ENCODE data around the gene FGD2.

The FGD2 gene

DNA sequence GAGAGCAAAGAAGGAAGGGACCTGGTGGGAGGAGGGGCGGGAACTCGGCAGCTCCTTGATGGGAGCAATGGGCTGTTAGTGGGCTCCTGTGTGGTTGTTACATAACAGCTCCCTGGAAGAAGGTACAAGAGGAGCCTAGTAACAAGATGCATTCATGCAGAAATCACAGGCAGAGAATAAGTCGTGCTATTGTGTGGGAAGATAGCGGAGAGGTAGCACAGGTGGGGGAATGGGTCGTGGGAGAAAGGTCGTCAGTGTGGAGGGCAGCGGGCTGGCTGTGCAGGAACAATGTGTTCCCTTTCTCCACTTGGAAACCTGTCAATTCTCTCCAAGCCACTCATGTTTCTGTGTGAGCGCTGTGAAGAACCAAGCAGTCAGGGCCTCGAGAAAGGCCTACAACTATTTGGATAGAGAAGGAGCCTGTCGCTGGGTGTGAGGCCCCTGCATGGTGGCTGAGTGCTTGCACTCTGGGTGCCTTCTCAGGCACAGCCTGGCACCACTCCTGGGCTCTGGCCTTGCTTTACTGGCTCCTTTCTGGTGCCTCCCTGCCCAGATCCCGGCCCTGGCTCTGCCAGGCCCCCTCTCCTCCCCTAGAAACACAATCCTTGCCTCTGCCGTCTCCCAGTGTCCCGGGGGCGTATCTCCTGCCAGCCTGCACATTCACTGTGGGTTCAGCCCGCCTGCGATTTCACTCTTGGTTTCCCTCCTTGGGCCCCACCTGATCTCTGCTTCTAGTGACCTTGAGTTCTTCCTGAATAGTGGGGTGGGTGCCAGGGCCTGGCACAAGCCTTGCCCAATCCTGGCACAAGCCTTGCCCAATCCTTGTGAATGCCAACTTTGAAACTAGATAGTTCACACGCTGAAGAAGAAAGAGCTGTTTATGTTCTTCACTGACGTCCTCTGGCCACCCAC is 7.4 kb upstream of the FGD2 start:
- DNase-seq = no peak

DNA sequence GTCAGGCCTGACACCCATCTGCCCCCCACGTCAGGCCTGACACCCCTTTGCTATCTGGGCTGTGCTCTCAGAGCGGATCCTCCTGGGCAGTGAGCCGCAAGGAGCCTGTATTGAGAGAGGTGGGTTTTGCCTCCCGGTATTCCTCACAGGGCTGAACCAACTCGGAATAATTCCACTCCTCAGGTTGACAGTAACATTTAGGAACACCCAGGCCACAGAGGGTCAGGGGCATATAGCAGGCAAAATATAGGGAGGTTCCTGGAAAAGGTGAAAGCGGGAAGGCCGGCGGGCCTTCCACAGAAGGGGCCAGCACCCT is 6.8 kb upstream of the FGD2 start:
- DNase-seq = no peak

DNA sequence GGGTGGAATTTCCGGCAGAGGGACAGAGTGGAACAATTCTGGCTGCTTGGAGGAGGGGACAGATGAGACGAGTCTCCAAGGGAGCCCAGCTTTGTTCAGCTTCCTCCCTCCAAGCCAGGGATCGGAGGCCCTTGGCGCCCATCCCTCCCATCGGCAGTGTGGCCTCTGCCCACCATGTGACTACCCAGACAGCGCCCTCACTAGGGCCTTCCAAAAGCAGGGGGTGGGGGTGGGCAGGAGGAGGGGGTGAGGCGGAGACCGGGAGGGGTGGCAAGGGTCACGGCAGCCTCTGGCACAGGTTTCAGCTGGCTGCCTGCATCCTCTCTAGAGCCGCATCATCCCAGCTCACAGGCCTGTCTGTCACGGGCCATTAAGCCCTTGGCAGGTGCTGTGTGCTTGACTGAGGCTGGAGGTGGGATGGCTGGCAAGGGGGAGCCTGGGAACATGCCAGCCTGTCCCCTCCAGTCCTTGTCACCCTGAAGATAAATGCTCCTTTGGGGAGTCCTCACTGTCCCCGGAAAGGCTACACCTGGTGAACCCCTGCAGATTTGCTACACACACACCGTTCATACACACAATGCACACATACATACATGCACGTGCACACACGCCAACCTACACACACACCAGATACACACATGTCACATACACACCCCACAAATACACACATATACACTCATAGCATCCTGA is 6.2 kb upstream of the FGD2 start:
- no peak for DNase-seq

DNA sequence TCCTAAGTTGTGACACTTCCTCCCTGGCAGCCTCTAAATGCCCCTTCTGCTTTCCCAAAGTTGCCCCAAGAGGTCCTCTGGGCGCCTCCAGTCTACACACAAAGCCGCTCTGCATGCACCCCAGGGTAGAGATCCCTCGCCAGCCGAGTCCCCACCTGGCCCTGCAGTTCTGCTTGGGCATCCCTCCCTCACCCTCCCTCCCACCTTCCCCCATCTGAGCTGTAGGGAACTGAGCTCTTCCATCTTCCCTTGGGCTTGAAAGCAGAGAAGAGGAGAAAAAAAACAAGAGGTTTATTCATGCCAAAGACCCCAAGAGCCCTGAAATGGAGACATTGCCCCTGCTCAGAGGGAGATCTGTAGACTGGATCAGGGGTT is 5.7 kb upstream of the FGD2 start:
- DNase-seq = no peak

DNA sequence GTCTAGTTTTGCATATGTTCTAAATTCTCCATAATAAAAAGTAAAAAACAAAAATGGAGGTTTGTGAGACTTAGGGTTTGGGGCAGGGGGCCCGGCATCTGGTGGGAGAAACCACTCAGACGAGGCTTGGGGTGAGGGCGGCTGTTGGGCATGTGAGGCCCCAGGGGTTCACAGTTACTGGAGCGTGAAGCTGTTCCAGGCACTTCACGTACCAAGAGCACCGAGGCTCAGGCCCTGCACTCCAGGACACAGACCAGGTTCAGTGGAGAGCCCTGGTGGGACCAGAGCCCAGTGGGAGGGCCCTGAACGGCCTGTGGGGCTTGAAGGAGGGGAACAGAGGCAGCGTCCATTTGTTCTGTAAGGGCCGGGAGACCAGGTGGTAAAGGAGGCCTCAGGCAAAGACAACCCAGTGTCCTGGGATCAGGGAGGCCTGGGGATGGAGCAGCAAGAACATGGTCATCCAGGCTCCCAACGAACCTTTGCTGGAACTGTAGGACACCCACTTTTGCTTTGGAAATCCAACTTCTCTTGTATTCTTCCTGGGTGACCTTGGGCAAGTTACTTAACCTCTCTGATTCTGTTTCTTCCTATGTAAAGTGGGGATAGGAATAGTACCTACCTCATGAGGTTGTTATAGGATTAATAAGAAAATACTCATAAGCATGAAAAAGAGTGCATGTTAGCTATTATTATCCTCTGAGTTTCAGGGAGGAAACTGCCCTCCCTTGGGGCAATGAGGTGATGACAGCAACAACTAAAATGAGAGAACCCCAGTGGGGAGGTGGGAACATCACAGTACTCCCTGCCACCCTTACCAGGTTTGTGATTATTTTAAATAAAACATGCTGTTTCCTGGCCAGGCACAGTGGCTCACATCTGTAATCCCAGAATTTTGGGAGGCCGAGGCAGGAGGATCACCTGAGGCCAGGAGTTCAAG is 1.1 kb upstream of the FGD2 start:
- DNase-seq = no peak

DNA sequence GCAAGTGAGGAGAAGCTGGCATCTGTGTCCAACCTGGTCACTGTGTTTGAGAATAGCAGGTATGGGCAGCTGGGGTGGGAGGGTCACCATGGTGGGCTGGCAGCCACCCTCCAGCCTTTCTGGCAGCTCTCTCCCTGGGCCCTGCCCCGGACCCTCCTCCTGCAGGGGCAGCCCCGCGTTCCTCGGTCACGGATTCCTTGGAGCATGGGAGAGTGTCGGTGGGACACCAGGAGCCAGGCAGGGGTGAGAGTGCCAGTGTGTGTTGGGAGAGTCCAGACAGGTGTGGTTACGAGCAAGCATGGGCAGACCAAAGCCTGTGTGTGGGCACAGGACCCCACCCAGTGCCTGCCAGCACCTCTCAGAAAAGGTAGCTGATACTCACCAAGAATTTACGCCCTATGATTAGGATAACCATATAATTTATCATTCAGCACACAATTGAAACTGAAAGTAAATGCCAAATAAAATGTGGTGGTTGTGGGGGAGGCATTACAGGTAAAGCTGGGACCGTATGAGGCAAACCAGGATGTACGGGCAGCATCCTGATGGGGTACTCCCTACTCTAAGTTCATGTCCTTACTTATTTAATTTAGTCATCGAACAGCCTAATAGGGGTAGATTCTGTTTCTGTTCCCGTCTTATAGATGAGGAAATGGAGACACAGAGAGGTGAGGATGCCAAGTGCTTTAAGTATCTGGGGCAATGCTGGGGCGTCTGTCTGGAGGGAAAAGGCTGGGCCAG is 542 bp downstream of the FGD2 start:
- no peak for DNase-seq

DNA sequence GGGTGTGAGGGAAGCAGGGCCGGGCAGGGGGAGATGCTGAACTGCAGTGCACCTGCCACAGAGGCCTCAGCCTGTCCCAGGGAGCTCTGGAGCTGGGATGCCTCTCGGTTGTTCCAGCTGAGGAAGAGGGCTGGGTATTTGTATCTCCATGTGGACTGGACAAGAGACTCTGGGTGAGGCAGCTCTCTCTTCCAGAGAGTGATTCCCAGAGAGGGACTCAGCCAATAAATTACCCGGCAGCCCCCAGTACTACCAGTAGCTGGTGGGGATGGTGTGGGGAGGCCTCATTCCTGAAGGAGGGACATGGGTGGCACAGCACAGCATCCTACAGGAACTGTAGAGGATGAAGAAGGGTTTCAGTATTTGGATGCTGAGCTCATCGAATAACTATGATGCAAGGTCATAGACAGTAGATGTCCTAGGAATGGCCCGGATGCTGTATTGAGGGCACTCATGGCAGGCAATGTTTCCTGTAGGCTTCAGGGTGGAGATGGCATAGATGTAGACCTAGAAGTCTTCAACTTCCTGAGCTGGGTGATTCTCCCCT is 1.4 kb downstream of the FGD2 start:
- DNase-seq = peak; percentile 38

DNA sequence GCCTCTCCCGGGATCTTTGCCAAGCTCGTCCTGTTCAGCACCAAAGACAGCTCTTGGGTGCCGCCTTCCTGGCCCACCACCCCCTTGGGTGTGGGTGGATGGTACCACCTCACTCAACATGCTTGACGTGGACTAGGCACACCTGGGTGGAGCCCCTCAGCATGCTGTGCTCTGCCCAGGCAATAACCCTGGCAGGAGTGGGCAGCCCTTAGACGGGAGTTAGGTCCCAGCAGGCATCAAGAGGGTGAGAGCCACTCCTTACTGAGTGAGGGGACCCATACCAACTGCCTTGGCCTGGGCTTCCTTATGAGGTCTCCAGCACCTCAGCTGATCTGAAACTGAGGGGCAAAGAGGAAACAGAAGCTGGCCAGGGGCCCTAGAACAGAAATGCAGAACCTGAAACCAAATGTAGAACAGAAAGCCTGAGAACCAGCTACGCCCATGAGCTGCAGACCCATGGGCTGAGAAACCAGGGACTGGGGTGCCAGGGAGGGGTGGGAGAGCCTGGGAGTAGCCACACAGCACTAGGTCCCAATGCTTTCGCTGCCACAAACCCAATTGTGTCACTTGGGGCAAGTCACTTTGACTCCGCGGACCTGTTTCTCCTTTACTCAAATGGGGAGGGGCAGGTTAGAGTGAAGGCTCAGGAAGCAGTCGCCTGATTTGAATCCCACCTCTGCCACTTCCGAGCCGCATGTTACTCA is 2.0 kb downstream of the FGD2 start:
- DNase-seq = no peak

DNA sequence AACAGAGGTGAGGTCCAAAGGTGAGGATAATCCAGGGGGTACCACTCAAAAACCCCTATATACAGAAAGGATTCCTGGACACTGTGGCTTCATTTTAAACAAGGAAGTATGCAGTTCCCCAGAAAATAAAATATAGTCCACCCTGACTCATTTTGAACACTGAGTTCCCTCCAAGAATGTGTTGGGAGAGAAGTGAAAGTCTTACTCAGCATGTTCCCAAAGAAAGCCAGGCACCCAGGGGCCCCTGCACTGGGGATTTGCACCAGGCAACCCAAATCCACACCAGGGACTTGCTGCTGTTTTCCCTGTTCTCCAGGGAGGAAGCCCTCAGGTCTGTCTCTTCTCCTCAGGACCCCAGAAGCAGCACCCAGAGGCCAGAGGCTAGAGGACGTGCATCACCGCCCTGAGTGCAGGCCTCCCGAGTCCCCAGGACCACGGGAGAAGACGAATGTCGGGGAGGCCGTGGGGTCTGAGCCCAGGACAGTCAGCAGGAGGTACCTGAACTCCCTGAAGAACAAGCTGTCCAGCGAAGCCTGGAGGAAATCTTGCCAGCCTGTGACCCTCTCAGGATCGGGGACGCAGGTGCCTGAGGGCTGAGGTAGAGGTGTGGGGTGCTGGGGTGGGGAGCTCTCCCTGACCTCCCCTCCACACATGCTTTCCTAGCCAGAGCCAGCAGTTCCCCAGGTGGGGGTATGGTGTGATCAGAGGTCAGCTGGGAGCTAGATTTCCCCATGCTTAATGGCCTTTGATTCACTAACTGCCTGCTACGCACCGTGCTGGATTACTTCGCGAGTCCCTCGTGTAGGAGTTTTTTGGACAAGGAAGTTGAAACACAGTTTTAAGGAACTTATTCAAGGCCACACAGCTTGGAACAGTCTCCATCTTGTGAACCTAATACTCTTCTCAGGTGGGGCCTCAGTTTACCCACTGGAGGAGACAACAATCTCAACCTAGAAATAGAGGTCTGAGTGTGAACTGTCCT is 3.3 kb downstream of the FGD2 start:
- no peak for DNase-seq

DNA sequence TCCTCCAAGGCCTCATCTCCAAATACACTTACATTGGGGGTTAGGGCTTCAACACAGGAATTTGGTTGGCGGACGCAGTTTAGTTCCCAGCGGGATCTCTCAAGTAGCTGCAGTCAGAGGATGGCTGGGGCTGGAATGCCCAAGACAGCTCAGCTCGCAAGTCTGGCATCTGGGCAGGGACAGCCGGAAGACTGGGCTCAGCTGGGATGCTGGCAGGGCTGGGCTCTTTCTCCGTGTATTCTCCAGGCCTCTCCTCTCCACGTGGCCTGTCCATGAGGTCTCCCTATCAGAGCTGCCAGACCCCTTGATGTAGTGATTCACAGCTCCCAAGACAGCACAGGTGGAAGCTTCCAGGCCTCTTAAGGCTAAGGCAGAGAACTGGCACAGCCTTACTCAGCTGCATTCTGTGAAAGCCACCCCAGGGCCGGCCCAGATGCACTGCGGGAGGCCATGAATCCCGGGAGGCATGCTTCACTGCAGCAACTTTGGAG is 5.0 kb downstream of the FGD2 start:
- no peak for DNase-seq

DNA sequence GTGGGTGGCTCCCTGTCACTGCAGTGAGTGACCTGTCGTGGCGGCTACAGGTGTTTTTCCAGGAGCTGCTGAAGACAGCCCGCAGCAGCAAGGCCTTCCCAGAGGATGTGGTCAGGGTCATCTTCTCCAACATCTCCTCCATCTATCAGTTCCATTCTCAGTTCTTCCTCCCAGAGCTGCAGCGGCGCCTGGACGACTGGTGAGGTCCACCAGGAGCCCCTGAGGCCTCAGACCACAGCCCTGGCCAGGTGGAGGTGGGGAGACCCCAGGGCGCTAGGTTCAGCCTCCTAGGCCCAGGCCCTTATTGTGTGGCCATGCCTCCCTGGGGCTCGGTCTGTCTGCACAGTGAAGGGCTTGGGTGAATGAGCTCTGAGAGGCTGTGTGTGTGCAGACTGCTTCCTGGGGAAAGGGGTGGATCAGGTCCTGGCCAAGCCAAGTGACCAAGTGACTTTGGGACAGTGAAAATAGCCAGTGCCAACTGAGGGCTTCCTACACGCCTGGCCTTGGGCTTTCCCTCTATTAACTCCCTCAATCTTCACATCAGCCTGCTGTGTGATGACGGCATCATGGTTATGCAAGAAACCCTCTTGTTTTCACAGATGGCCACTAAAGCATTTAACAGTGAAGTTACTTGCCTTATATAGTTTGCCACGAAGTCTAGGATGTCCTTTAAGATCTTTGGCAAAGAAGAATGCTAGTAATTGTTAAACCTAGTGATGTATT is 6.4 kb downstream of the FGD2 start:
- DNase-seq = peak; percentile 49

DNA sequence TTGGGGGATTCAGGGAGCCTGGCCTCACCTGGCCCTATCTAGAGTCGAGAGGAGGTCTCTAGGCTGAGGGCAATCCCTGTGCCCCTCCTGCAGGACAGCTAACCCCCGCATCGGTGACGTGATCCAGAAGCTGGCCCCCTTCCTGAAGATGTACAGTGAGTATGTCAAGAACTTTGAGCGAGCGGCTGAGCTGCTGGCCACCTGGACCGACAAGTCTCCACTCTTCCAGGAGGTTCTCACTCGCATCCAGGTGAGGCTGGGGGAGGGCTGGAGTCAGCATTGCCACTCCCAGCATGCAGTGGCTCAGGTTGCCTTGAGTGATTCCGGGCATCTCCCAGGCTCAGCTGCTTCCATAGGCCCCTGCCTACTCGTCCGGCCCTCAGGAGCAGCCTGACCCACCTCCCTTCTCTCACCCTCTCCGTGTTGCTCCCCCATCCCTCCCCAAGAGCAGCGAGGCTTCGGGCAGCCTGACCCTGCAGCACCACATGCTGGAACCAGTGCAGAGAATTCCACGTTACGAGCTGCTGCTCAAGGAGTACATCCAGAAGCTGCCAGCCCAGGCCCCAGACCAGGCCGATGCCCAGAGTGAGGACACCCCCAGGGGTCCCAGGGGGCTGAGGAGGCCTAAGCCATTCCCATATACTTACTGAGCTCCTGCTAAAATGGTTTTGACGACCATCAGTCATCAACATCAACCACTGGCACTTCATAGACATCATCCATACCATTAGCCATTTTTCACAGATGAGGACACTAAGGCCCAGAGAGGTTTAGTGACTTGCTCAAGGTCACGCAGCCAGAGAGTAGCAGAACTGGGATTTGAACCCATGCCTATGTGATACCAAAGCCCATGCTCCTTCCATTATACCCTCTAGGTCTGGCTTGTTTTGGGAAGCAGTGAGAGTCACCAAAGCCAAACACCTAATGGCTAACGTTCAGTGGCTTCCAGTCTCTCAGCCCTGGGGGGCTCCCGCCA is 8.3 kb downstream of the FGD2 start:
- no peak for DNase-seq

DNA sequence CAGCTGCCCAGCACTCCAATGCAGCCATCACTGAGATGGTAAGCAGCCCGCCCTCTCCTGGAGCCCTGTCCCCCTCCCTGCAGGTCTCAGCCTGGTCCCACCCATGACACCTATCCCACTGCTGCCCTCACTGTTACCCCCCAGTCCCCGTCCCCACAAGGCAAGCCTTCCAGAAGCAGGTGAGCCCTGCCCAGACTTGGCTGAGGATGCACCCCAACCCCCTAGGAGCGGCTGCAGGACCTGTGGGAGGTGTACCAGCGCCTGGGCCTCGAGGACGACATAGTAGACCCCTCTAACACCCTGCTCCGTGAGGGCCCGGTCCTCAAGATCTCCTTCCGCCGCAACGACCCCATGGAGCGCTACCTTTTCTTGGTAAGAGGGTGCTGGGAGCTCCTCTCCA is 9.2 kb downstream of the FGD2 start:
- DNase-seq = no peak

DNA sequence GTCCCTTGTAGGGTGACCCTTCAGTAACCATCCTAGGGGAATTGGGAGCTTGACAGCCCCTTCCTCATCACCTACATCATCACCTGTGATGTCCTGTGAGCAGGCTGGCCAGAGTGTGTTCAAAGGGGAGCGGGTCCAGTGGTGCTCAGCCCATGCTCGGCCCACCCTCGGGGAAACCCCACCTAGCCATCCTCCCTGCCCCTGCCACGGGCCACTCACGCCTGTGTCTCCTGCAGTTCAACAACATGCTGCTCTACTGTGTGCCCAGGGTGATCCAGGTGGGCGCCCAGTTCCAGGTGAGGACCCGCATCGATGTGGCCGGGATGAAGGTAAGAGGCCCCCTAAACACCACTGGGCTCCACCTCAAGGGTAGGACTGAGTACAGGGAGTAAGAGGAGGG is 10.1 kb downstream of the FGD2 start:
- no peak for DNase-seq

DNA sequence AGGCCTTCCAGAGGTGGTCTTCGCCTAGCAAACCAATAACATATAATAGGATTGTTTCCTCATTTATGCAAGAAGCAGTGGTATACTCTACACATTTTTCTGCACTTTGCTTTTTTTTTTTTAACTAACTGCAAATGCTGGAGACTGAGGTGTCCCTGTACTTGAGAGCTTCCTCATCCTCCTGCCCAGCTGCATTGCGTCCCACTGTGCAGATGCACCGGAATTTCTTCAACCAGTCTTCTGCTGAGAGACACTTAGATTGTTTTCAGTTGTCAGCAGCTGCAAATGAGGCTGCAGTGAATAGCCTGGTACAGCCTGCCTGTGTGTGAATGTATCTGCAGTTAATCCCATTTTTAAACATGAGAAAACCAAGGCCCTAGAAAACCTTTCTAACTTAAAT is 11.5 kb downstream of the FGD2 start:
- DNase-seq = no peak

DNA sequence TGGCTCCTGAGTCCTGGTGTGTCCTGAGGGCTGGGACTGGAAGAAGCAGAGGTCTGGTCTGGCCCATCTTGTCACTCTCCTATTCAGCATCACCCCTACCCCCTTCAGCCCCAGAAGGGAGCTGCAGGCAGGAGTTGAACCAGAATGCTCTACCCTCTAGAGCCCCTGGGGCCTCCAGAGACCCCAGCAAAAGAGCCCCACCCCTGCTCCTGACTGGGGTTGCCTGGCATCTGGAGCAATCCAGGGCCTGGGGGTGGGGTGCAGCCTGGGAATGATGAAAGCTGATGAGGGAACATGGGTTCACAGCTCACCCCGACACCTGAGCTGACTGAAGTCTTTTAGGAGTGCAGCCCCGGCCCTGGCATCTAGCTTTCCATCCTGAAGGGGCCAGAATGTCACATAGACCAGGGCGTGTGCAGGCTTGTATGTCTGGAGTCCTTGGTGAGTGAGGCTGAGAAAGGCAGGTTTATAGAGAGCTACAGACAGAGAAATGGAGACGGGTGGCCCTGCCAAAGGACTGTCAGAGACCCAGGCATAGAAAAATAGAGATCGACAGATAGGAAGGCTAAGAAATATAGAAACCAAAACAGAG is 12.2 kb downstream of the FGD2 start:
- DNase-seq = no peak

DNA sequence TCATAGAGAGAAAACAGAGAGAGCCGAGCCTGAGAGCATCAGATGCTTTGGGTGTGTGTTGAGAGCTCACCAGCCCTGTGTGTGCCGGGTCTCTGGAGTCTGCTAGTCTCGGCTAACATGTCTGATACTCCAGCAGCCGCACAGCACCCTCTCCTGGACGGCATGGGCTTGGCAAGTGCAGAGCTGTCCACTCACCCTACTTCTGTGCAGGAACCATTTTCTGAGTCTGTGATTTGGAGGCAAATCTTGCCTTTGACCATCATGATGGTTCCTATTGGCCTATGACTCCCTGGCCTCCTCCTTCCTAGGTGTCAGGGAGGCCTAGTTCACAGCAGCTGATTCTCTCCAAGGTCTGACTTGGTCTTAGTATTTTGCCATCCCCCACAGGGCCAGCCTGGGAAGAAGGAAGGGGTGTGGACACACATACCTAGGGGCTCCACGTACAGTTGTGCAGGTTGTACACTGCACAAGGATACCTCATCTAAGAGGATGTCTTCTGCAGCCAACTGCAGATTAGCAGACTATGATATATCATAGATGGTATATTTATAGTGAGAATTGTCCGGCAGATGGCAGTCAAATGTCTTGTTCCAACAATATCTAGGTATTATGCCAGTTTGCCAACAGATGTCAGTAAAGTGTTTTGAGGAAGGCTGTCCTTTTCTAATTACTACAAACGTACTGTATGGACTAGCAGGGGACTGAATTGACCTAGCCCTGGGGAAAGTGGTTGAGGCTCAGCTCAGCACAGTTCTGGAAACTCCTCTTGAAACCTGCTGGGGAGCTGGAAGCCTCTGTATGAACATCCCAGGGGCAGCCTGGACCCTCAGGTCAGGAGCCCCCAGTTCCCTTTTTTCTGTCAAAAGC is 13.0 kb downstream of the FGD2 start:
- DNase-seq = peak; percentile 81
